Superior temporal gyrus (tissue), 1 donor: ENCODE measurements around the gene WWC1.
A peak's percentile ranks its signal among the peaks of the same experiment; 100 is the strongest.
"Not testable (repeated sequence)": the region's sequence is repeated elsewhere in the genome, so short reads cannot be mapped to it uniquely, and the experiment has no call there.

Experiments used
- DNase-seq: peaks from one replicate; pipeline ENCODE4 v3.0.0-alpha.2; 2016; ENCODE audit errors: extremely low spot score

WWC1 gene

DNA sequence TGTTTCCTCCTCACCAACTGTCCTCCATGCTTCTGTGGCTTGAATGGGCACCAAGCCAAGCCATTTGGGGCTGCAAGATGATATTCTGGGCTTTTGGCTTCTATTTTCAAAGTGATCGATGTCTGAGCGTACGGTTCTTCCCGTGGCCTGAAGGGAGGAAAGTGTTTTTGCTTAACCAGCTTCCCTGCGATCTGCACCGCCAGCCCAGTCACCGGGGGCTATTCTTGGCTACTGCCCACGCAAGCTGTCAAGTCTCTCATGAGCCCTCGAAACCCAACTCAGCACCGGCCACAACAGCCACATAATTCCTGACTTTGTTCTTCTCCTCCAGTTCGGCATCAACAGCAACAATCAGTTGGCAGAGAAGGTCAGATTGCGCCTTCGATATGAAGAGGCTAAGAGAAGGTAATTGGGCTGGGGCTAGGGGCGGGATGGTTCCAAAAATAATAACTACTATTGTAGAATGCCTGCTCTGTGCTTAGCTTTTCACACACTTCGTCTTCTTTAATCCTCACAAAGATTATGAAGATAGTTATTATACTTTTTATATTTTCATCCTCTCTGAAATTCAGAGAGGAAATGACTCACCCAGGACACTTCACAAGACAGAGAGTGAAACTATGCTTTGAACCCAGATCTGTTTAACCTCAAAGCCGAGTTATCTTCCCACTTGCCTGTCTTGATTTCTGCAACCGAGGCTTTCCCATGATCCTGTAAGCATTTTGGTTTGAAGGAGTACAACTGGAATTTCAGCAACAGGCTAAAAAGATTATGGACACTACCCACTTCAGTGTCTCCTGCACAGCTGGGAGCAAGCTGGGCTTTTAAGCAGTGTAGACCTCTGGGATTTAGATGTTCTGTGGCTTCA is 118.4 kb downstream of the WWC1 start:
- peak; percentile 20 for DNase-seq

DNA sequence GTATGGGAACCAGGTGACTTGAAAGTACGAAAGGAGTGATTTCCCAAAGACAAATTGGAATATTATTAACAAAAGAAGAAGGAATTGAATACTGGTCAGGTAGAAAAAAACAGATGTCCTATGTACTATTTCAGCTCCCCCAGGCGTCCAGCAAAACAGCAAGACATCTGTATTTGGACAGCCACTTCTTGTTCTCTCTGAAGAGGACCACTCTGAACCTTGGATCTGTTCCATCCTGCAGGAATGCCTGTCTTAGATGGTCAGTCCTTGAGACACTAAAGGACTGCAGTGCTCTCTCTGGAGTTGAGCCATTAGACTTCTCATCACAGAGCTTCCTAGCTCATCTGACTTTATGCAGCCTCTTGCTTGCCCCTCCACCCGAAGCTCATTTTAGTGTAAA is 120.4 kb downstream of the WWC1 start:
- DNase-seq, result no peak

DNA sequence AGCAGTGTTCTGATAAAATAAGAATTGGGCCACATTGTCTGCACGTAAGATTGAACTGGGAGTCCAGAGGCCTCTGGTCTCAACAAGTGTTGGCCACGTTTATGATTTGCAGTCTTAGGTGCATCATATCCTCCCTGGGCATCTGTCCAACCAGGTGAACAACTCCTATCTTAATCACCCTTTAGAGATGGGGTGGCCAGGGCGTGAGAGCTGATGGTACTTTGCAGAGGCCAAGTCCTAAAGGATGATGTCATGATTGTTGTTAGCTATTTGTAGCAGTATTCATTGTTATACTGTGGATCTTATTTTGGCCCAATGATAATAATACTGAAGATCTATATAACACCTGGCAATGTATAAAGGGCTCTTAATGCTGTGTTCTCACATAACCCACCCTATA is 121.6 kb downstream of the WWC1 start:
- no peak for DNase-seq

DNA sequence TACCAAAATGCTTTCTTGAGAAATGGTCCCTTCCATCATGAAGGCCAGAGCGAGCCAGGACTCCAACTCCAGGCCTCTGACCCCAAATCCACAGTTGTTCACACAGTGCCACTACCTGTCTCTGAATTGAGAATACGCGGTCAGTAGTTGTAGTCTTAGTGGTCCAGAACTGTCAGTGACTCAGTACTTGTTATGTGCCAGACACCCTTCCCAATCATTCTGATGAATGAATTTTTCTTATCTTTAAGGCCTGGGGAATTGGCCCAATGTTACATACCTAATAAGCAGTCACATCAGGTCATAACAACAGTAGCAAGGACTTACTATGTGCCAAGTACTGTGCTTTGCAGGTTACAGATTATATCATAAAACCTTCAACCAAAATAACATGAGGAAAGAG is 122.2 kb downstream of the WWC1 start:
- no peak for DNase-seq

DNA sequence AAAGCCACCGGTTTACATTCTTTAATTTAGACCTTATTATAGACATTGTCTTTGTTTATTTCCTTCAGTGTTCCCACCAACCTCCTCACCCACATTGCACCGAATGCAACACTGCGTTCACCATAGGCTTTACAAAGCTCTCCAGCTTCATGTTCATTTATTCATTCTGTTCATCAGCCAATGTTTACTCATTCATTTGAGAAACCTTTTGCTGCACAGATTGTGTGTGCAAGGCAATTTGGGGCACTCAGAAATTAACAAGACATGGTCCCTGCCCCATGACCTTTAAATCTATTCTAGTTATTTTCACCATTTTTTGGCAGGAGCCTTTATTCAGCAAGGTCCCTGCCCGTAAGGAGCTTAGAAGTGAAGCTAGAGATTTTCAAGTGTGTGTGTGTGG is 124.0 kb downstream of the WWC1 start:
- peak; percentile 31 for DNase-seq

DNA sequence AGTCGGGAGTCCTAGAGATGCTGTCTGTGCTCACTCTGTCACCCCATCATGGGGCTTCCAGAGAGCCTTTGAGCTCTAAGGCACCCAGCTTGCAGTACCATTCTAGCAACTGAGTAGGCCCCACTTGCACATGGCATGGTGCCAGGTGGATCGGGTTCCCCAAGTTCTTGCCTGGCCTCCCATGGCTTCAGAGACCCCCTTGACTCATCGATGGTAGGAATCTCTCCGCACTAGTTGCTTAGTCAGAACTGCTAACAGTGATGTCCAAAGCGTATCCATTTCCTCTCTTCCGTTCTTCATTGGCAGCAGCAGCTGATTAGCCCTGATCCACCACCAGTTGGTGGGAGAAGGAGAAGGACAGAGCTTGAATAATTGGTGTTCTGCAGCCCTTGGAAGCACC is 124.5 kb downstream of the WWC1 start:
- no peak for DNase-seq

DNA sequence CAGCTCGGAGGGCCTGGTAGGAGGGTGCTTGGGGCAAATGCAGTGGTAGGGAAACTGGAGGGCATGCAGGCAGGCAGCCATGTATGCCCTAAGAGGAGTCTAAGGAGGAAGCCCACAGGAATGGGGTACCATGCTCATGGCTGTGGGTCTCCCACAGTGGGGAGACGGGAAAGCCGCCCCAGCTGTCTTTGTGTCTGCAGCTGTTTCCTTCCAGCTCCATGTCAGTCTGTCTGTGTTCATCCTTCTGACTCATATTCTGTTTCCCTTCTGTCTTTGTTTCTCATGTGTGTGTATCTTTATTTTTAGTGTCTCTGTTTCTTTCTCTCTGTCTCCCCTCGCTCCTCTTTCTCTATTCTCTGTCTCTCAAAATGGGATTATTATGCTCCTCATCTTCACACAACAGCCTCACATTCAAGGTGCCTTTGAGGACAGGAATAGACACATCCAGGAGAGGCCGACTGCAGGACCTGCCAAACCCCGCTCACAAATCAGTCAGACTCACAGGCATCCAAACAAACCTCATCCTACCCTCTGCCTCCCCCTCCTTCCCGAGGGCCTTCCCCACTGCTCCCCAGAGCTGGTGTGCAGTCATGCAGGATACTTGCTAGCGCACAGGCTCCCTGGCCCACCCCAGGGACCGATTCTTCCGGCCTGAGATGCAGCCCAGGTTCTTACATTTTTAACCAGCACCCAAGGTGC is 126.4 kb downstream of the WWC1 start:
- no peak for DNase-seq

DNA sequence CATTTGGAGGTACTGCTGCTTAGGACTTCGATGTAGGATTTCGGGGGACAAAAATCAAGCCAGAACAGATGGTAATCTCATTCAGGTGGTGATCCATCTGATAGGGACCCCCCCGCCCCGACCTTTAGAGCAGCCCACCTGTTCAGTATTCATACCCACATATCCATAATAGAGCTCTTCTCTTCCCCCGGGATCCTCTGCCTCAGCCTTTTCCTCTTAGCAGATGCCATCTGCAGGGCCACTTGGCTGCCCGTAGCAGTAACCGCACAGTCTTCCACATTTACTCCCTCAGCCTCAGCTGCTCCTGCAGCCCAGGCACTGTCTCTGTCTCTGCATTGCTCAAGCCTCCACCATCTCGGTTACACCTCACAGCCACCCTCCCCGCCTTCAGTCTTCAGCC is 129.0 kb downstream of the WWC1 start:
- no peak for DNase-seq

DNA sequence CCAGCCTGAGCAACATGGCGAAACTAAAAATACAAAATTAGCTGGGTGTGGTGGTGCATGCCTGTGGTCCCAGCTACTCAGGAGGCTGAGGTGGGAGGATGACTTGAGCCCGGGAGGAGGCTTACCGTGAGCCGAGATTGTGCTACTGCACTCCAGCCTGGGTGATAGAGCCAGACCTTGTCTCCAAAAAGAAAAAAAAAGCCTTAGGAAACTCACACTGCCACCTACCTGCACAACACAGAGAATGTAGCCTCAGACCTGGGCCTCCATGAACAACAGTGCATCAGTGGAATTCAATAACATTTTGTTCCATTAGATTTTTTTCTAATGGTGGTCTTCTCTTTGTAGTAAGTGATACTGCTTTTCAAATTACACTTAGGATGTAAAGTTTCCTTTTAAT is 131.0 kb downstream of the WWC1 start:
- DNase-seq, result no peak

DNA sequence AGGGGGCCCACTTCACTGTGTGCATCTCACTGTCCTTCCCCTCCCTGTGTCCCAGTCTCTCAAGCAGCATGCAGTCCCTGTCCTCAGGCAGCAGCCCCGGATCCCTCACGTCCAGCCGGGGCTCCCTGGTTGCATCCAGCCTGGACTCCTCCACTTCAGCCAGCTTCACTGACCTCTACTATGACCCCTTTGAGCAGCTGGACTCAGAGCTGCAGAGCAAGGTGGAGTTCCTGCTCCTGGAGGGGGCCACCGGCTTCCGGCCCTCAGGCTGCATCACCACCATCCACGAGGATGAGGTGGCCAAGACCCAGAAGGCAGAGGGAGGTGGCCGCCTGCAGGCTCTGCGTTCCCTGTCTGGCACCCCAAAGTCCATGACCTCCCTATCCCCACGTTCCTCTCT is 132.0 kb downstream of the WWC1 start:
- DNase-seq, result no peak

DNA sequence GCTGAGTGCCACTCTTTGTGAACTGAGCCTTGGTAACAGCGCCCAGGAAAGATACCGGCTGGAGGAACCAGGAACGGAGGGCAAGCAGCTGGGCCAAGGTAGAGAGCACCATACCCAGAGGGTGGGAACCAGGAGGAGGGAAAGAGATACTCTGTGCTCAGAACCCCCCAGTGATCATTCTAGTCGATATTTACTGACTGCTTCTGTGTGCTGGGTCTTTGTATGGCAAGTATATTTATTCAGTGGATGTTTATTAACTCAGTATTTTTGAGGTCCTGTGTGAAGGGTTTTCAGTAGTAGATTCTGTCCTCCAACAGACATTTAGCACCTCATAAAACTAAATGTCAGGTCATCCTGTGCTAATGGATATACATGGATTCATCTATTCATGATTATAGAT is 132.5 kb downstream of the WWC1 start:
- DNase-seq, result no peak

DNA sequence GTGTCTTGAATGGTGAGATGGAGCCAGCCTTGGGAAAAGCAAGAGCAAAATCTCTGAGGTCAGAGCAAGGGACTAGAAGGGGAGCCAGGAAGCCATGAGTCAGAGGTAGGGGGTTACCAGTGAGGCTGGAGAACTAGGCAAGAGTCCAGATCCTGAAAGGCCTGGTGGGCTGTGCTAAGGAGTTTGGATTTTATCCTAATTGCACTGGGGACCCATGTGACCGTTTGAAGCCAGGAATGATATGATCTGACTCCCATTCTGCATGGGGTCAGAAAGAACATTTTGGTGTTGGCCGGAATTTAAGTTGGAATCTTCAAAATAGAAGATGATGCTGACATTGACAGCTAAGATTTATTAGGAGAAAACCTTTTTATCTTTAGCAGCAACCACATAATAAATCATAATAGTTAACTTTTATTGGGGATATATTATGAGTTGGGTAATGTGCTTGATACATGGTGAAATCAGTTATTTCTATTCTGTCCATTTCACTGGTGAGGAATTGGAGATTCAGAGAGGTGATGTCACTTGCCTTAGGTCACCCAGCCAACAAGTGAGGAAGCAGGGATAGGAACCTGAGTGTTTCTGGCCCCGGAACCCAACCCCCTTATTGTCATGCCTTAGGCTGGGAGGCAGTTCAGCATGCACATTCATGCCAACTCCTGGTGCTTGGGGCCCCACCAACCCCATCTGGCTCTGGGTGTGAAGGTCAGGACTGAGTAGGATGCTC is 133.3 kb downstream of the WWC1 start:
- no peak for DNase-seq

DNA sequence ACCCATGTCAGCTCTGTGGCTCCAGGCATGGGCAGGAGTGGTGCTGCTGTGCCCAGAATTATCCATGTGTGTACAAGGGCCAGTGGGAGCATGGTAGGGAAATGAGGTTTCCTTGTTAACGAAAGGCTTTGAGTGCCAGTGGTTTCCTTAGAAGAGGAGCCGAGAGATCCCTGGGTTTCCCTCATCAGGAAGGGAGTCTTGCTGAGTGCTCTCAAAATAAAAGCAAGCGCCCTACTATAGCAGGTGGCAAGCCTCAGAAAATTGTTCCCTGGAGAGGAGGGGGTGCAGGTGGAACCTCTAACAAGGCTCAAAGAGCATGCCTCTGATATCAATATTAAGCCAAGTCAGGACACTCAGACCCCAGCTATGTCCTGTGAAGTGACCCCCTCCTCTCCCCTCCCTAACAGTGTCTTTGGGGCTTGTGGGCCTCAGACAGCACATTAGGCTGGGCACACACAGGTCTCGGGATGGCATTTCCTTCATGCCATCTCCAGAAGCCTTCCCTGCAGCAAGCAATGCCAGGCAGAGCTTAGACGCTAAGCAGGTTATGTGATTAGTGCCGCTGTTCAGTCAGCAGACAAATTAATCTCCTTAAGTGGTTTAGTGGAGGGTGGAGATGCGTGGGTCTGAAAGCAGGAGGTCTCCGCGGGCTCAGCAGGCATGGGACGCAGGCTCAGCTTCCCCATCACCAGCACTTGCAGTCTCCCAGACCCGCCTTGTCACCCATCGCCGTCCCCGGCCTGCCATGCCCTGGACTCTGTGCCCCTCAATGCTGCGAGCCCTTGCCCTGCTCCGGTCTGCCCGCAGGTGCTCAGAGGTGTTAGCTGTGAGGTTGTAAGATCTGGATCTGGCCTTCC is 134.8 kb downstream of the WWC1 start:
- DNase-seq, result no peak

DNA sequence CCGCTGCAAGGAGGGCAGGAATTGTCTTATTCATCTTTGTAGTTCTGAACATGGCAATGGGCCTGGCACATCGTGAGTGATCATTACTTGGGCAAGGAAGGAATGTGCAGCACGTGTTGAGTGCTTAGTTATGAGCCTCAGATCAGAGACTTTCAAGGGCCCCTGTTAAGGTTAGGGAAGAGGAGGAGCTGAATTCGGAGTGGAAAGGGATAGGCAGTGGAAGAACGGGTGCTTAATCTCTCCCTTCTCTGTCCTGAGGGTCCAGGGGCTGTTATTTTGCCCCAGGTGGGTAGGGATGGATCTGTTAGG is 135.4 kb downstream of the WWC1 start:
- no peak for DNase-seq

DNA sequence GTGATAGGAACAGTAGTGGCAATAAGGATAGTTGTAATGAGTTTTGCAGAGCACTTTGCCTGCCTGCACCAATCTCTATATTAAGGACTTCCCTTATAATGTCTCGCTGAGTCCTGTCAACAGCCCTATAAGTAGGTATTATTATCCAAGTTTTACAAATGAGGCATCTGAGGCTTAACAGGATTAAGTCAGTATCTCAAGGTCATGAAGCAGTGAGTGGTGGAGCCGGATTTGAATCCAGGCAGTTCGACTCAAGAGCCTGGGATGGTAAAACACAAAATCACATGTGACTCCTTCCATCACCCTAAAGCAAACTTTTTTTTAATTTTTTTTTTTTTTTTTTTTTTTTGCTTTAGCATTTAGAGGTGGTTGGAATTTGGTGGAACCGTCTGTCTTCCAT is 135.8 kb downstream of the WWC1 start:
- no peak for DNase-seq

DNA sequence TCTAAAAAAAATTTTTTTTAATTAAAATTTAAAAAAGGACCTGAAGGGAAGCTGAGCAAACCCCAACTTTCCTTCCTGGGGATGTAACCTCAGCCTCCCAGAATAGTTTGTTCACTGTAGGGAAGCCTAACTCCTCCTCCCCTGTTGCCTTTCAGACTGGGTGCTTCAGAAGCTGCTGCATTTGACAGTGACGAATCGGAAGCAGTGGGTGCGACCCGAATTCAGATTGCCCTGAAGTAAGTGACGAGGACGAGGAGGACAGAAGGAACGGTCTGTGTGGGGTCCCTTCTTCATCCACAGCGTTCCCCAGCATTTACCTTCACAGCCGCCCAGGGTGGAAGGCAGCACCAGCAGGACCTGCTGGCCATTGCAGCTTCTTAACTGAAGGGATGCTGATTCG is 137.1 kb downstream of the WWC1 start:
- no peak for DNase-seq

DNA sequence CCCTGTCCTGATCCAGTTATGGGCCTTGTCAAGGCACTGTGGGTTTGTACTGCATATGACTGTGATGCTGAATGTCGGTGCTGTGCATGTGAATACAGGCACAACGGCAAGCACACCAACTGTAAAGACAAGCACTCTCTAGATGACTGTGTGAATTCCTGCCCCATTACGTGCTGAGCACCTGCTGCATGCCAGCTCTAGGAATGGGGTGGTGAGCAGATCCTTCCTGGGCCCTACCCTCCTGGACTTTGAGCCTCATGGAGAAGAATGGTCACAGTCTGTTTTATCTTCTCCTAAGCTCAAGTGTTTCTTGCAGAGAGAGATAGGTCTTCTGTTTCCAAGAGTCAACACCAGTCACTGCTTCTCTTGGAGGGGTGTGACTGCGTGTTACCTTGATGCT is 138.9 kb downstream of the WWC1 start:
- no peak for DNase-seq

DNA sequence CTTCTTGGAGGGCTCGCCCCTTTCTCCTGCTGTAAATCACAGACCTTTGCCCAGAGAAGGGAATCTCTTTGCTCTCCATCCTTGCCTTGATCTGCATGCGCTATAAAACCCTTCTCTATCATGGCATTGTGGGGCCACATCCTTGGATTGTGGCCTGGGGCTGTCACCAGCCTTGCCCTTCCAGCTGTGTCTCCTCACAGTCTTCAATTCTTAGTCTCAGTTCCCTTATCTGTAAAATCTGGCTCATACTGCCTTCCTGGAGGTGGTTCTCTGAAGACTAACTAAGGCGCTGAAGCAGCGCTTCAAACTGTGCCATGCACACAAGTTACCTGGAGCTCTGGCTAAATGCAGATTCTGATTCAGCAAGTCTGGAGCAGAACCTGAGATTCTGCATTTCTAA is 141.5 kb downstream of the WWC1 start:
- no peak for DNase-seq

DNA sequence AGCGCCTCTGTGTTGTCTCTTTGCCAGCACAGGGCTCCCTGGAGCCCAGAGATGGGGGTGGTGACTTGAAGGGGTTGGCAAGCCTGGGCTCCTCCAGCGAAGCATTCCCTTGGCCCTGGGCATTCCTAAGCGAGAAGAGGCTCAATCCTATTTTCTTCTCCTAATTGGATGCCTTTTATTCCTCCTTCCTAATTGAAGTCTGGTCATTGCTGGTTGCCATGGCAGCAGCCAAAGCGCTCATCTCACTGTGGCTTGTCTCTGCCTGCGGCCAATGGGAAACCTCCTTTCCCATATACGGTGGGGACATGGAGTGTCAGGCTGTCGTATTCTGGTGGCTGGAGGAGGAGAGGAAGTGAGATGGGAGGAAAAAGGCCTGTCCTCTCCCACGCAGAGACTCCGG is 142.6 kb downstream of the WWC1 start:
- peak; percentile 70 for DNase-seq

DNA sequence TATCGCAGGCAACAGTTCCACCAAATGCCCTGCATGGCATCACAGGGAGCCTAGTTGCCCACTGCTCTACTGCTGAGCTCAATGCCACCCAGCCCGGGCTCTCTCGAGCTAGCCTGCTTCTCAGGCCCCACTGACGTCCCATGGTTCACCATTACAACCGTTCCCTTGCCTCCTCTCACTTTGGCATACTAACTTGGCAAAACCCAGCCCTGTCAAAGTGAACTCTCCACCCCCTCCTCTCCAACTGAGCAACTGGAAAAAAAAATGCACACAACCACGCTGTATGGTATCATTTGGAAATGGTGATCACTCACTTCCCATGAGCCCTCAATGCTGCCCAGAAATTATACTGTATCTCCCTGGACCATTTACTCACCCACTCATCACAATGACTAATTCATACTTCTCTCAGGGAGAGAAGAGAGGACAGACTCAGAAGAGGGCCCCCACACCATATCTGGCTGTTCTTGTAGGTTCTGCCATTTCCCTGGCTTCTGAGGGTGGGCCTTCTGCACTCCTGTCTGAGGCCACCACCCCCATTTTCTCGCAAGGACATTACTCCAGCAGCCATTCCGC is 143.4 kb downstream of the WWC1 start:
- no peak for DNase-seq

DNA sequence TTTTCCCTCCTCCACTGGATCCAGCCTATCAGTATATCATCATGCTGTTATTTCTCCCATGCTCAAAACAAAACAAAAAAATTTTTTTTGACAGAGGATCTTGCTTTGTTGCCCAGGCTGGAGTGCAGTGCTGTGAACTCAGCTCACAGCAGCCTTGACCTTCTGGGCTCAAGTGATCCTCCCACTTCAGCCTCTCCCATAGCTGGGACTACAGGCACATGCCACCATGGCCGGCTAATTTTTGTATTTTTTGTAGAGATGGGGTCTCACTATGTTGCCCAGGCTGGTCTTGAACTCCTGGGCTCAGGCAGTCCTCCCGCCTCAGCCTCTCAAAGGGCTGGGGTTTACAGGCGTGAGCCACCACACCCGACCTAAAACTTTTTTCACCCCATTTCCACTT is 143.9 kb downstream of the WWC1 start:
- DNase-seq, result not testable (repeated sequence)

DNA sequence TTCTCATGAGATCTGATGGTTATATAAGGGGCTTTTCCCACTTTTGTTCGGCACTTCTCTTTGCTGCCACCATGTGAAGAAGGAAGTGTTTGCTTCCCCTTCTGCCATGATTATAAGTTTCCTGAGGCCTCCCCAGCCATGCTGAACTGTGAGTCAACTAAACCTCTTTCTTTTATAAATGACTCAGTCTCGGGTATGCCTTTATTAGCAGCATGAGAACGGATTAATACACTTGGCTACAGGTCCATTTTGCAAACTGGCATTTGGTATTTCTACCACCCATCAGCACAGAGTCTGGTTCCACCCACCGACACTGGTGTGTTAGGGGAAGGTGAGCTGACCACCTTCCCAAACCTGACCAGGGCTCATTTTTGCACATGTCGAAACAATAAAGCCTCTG is 146.9 kb downstream of the WWC1 start:
- DNase-seq, result no peak
